NB4 (cell line): ENCODE results near the gene CDH23.

Source experiments
- DNase-seq: peaks from one replicate; pipeline ENCODE4 v3.0.0; 2010; ENCODE audit warnings: low read depth
- H3K4me3 ChIP-seq: one replicate; pipeline ENCODE4 v1.5.1; 2011; ENCODE audit warnings: mild to moderate bottlenecking, low read depth, low read length, moderate library complexity
- CTCF ChIP-seq: IDR thresholded peaks from one replicate; pipeline ENCODE4 v1.5.1; 2012; ENCODE audit warnings: low read depth, low read length
- MAX ChIP-seq: IDR thresholded peaks from 2 replicates; pipeline ENCODE4 v1.6.1; 2011; ENCODE audit warnings: low read depth, low read length
- MYC ChIP-seq: IDR thresholded peaks from 2 replicates; pipeline ENCODE4 v1.6.1; 2011; ENCODE audit warnings: low read depth, low read length
- POLR2A ChIP-seq: IDR thresholded peaks from 2 replicates; pipeline ENCODE4 v1.6.1; 2011; ENCODE audit warnings: mild to moderate bottlenecking; ENCODE audit not compliant: insufficient read length; ENCODE audit errors: extremely low read depth

The CDH23 gene

GRCh38 chr10:71836596-71836974 lies 439.9 kb downstream of the CDH23 start:
- no peak overlapping the region for H3K4me3 ChIP-seq
- TF ChIP-seq MYC: no peak
- no peak for TF ChIP-seq MAX
- TF ChIP-seq CTCF: no peak
- no peak for TF ChIP-seq POLR2A
- DNase-seq: no peak

GRCh38 chr10:71837098-71837827 lies 440.5 kb downstream of the CDH23 start:
- H3K4me3 ChIP-seq: no peak overlapping the region
- DNase-seq: peak; percentile 57
- TF ChIP-seq CTCF (peak; percentile 75), MAX (no peak)

GRCh38 chr10:71838264-71839211 lies 441.8 kb downstream of the CDH23 start:
- no peak for DNase-seq
- H3K4me3 ChIP-seq: no peak overlapping the region
- TF ChIP-seq MAX: no peak

GRCh38 chr10:71840177-71840957 lies 443.6 kb downstream of the CDH23 start:
- no peak for DNase-seq
- H3K4me3 ChIP-seq: no peak overlapping the region
- TF ChIP-seq MYC (no peak), CTCF (no peak), POLR2A (no peak), MAX (no peak)

GRCh38 chr10:71840958-71841335 lies 444.2 kb downstream of the CDH23 start:
- TF ChIP-seq POLR2A (no peak), CTCF (no peak), MYC (no peak), MAX (no peak)
- DNase-seq: no peak
- no peak overlapping the region for H3K4me3 ChIP-seq

- DNase-seq: no peak
- no peak for TF ChIP-seq CTCF
- TF ChIP-seq POLR2A: no peak
- no peak for TF ChIP-seq MAX
- TF ChIP-seq MYC: no peak
- no peak overlapping the region for H3K4me3 ChIP-seq
Observed at GRCh38 chr10:71842422-71842821, 445.7 kb downstream of the CDH23 start.
